GF-D8 (cell line): ENCODE measurements around the gene RNF144A.
"Not testable (repeated sequence)": the region's sequence is repeated elsewhere in the genome, so short reads cannot be mapped to it uniquely, and the experiment has no call there.

Experiments used
- DNase-seq: peaks from one replicate; lab custom pipeline; 2025; lab: John Stamatoyannopoulos, UW

Gene RNF144A

GRCh38 chr2:6917071-6917760, at the start of gene RNF144A:
RNF144A (plus strand) TSS chr2:6917412; CDS start chr2:6996927, 79,515 bp downstream.
- DNase-seq, result no peak

GRCh38 chr2:6872394-6872793, 44.8 kb upstream of the RNF144A start:
- no peak for DNase-seq

- no peak for DNase-seq
Observed at GRCh38 chr2:6874032-6874431, 43.2 kb upstream of the RNF144A start.

- DNase-seq, result no peak
Observed at GRCh38 chr2:6876309-6876708, 40.9 kb upstream of the RNF144A start.

GRCh38 chr2:6877402-6878304, 39.6 kb upstream of the RNF144A start, which contains the start of gene RSAD2:
RSAD2 (plus strand) TSS chr2:6877777; CDS start chr2:6877801, 24 bp downstream.
- no peak for DNase-seq

GRCh38 chr2:6878549-6878948, 38.7 kb upstream of the RNF144A start:
- DNase-seq, result no peak

GRCh38 chr2:6879011-6879410, 38.2 kb upstream of the RNF144A start:
- no peak for DNase-seq

- DNase-seq, result peak; percentile 61
Observed at GRCh38 chr2:6880200-6880733, 36.9 kb upstream of the RNF144A start.

GRCh38 chr2:6881046-6881445, 36.2 kb upstream of the RNF144A start:
- DNase-seq, result no peak

GRCh38 chr2:6881516-6881915, 35.7 kb upstream of the RNF144A start:
- DNase-seq, result no peak

- no peak for DNase-seq
Observed at GRCh38 chr2:6883448-6884122, 33.6 kb upstream of the RNF144A start.

- no peak for DNase-seq
Observed at GRCh38 chr2:6885551-6885950, 31.7 kb upstream of the RNF144A start.

GRCh38 chr2:6885968-6886367, 31.2 kb upstream of the RNF144A start:
- DNase-seq, result no peak

GRCh38 chr2:6887751-6888192, 29.4 kb upstream of the RNF144A start:
- no peak for DNase-seq

GRCh38 chr2:6888724-6889123, 28.5 kb upstream of the RNF144A start:
- DNase-seq, result no peak

- no peak for DNase-seq
Observed at GRCh38 chr2:6893876-6894482, 23.2 kb upstream of the RNF144A start.

GRCh38 chr2:6896930-6897759, 20.1 kb upstream of the RNF144A start:
- no peak for DNase-seq

GRCh38 chr2:6902581-6902980, 14.6 kb upstream of the RNF144A start:
- not testable (repeated sequence) for DNase-seq

- DNase-seq, result no peak
Observed at GRCh38 chr2:6905668-6906067, 11.5 kb upstream of the RNF144A start.

GRCh38 chr2:6906165-6906741, 11.0 kb upstream of the RNF144A start:
- DNase-seq, result no peak
